Activated T-cell treated with anti-CD3 and anti-CD28 coated beads, Interleukin-2, amount 50 U/mL, for 24 hours (primary cell): Measurements from ENCODE around the gene PAQR4.

Source experiments
- DNase-seq: peaks from one replicate; pipeline ENCODE4 v3.0.0-alpha.2; 2020
- H3K27ac Mint-ChIP-seq: 2 replicates; pipeline ENCODE4 v1.8.0; 2020; ENCODE audit warnings: mild to moderate bottlenecking, mixed read lengths
- H3K27me3 Mint-ChIP-seq: 2 replicates; pipeline ENCODE4 v1.8.0; 2020; ENCODE audit warnings: mixed read lengths
- H3K36me3 Mint-ChIP-seq: 2 replicates; pipeline ENCODE4 v1.8.0; 2020; ENCODE audit warnings: low read depth, mixed read lengths
- H3K4me1 Mint-ChIP-seq: 2 replicates; pipeline ENCODE4 v1.8.0; 2020; ENCODE audit warnings: low read depth, mixed read lengths
- H3K4me3 Mint-ChIP-seq: 2 replicates; pipeline ENCODE4 v1.8.0; 2020; ENCODE audit warnings: mild to moderate bottlenecking, moderate library complexity, mixed read lengths
- H3K9me3 Mint-ChIP-seq: 2 replicates; pipeline ENCODE4 v1.8.0; 2020; ENCODE audit warnings: mixed read lengths

PAQR4 gene

DNA sequence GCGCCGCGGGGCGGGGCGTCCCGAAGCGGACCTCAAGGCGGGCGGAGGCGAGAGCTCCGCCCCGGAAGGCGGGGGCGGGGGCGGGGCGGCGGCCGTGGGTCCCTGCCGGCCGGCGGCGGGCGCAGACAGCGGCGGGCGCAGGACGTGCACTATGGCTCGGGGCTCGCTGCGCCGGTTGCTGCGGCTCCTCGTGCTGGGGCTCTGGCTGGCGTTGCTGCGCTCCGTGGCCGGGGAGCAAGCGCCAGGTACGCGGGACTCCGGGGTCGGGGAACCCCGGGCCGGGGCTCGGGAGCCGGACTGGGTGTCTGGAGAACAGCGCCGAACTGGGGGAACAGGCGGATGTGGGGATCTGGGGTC is 51.1 kb downstream of the PAQR4 start, which contains the start of gene TNFRSF12A:
Gene TNFRSF12A, plus strand, starts transcription at position 122 of the 357 bp plus-strand sequence. Its CDS starts 30 bp downstream, at position 152.
- Mint-ChIP-seq H3K9me3 (no peaks in the 10 kb centered on the region), H3K4me3 (peak within 1 kb of the TSS; percentile 88), H3K4me1 (peaks cover 52% of the 10 kb centered on the region), H3K36me3 (peaks cover 5% of the 10 kb centered on the region), H3K27ac (peak within 1 kb of the TSS; percentile 99), H3K27me3 (peaks cover 14% of the 10 kb centered on the region)
- peak; percentile 80 for DNase-seq

DNA sequence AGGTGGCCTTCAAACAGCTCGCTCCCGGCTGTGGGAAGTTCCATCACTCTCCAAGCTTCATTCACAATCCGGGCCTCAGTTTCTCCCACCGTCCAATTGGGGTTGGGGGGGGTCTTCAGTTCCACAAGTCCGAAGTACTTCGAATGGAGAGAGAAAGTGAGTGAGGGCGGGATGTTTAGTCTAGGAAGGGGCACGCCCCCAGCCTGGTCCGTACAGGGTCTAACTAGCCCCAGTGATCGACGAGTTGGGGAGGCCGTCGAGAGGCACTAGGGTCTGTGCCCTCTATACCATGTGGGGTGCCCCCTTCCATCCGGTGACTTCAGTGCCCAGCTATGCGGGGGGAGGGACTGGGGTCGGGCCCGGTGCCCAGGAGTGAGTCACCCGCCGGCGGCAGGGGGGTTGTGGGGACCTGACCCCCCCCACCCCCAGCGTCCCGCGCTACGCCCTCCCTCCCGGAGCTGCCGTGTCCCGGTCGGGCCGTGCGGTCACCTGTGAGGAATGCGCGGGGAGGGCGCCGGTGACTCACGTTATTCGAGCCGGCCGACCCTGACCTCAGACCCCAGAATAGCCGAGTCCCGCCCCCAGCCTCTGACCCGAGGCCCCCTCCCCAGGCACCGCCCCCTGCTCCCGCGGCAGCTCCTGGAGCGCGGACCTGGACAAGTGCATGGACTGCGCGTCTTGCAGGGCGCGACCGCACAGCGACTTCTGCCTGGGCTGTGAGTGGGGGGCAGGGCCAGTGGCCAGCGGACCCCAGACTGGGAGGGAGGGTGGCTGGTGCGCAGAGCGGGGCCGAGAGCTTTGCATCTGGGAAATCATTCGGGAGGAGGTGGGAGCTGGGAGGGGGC is 51.7 kb downstream of the PAQR4 start:
- Mint-ChIP-seq H3K27me3 (peaks cover 14% of the 10 kb centered on the region), H3K4me1 (peaks cover 56% of the 10 kb centered on the region), H3K9me3 (no peaks in the 10 kb centered on the region), H3K27ac (peak overlapping the region; percentile 99), H3K36me3 (peaks cover 11% of the 10 kb centered on the region), H3K4me3 (peak overlapping the region; percentile 88)
- peak; percentile 70 for DNase-seq

DNA sequence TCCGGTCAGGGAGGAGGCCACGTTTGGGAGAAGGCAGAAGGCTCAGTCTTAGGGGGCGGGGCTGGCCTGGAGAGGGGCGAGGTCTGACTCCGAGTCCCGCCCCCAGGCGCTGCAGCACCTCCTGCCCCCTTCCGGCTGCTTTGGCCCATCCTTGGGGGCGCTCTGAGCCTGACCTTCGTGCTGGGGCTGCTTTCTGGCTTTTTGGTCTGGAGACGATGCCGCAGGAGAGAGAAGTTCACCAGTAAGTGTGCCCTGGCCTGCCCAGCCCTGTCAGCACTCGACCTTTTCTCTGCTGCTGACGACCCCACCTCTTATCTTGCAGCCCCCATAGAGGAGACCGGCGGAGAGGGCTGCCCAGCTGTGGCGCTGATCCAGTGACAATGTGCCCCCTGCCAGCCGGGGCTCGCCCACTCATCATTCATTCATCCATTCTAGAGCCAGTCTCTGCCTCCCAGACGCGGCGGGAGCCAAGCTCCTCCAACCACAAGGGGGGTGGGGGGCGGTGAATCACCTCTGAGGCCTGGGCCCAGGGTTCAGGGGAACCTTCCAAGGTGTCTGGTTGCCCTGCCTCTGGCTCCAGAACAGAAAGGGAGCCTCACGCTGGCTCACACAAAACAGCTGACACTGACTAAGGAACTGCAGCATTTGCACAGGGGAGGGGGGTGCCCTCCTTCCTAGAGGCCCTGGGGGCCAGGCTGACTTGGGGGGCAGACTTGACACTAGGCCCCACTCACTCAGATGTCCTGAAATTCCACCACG is 52.5 kb downstream of the PAQR4 start:
- DNase-seq, result peak; percentile 85
- Mint-ChIP-seq H3K4me3 (peak overlapping the region; percentile 88), H3K4me1 (peaks cover 56% of the 10 kb centered on the region), H3K9me3 (no peaks in the 10 kb centered on the region), H3K27me3 (peaks cover 14% of the 10 kb centered on the region), H3K36me3 (peaks cover 19% of the 10 kb centered on the region), H3K27ac (peak overlapping the region; percentile 99)

DNA sequence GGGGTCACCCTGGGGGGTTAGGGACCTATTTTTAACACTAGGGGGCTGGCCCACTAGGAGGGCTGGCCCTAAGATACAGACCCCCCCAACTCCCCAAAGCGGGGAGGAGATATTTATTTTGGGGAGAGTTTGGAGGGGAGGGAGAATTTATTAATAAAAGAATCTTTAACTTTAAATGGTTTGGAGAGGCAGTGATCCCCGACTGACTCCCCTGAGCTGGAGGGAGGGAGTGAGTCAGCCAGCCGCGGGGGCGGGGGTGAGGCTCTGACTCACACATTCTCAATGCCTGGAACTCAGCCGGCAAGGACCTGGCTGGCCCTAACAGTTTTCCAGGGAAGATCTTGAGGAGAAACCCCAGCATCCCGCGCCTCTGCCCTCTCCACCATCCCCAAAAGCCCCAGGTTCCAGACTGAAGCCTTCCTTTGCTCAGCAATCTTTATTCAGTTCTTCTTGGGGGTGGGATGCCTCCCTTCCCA is 53.1 kb downstream of the PAQR4 start:
- H3K27me3 Mint-ChIP-seq, result peaks cover 10% of the 10 kb centered on the region
- H3K36me3 Mint-ChIP-seq, result peaks cover 25% of the 10 kb centered on the region
- peaks cover 56% of the 10 kb centered on the region for H3K4me1 Mint-ChIP-seq
- H3K9me3 Mint-ChIP-seq, result no peaks in the 10 kb centered on the region
- peak; percentile 91 for DNase-seq
- H3K4me3 Mint-ChIP-seq, result peak overlapping the region; percentile 88
- peak overlapping the region; percentile 99 for H3K27ac Mint-ChIP-seq

DNA sequence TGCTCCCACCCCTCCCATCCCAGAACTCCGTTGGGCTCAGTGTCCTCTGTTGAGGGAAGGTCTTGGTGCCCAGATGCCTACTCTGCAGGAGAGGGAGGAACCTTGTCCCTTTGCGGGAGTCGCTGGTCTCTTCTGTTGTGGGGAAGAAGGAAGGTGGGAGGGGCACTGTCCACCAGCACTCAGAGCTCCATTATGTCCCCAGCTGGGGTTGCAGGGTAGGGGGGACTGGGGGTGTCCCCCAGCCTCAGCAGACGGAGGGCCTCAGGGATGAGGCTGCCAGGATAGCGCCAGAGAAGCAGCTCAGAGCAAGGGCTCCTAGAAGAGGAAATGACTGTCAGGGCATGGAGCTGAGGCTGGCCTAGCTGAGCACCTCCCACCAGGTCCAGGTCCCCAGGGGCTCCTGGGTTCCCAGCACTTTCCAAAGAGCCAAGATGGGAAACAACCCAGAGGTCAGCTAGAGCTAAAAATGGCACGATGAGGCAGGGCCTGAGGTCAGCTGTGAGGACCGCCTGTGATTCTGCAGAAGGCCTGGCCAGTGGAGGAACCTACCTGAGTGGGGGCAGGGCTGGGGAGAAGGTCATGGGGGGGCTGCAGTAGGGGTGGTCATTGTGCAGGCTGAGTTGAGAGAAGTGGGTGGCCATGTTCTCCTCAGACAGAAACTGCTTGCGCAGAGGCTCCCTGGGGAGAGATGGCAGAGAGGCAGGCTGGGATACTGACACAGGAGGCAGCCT is 53.7 kb downstream of the PAQR4 start:
- peak; percentile 58 for DNase-seq
- H3K27ac Mint-ChIP-seq, result peak overlapping the region; percentile 99
- peaks cover 9% of the 10 kb centered on the region for H3K27me3 Mint-ChIP-seq
- no peaks in the 10 kb centered on the region for H3K9me3 Mint-ChIP-seq
- peaks cover 59% of the 10 kb centered on the region for H3K4me1 Mint-ChIP-seq
- H3K4me3 Mint-ChIP-seq, result peak overlapping the region; percentile 88
- H3K36me3 Mint-ChIP-seq, result peaks cover 29% of the 10 kb centered on the region
